Right lobe of liver (tissue), 4 donors: ENCODE measurements around the gene LRRC51.
"Not testable (repeated sequence)": the region's sequence is repeated elsewhere in the genome, so short reads cannot be mapped to it uniquely, and the experiment has no call there.

Experiments
- POLR2A ChIP-seq: fragments of 450-650 bp; IDR thresholded peaks from one replicate; pipeline ENCODE4 v1.6.1; 2017; ENCODE audit warnings: antibody characterized with exemption, mild to moderate bottlenecking
- TF ChIP-seq, protein P1 (sequence below), 4 donors: fragments of 200-600 bp in 3 of 4; fragments of 450-650 bp in 1 of 4; IDR thresholded peaks; one replicate each; pipeline versions ENCODE4 v1.5.1 to v1.8.0; 2016 to 2022; ENCODE audit warnings: antibody characterized with exemption in 4 of 4, mild to moderate bottlenecking in 2 of 4
- donor health status: DM: no; HTN: no; CAD: no.
- donor health status: DM: no; HTN: no; CAD: no.
- donor health status: DM: no; HTN: yes; CAD: no.

DNA sequence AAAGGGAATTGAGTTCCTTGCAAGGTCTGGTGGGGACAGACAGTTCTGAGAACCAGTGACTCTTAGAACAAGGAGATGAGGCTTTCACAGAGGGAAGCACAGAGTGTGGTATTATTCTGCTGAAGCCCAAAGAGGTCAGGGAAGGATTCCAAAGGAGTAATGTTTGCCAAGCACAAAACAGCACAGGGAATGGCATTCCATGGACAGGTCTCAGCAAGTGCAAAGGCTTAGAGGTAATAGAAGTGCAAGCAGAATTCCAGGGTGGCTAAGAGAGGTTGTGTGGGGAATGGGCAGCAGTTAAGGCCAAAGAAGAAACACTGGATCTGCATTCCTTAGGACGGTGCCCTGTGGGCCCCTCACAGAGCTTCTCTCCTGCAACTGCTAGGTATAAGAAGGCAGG lies 61.4 kb downstream of the LRRC51 start:
- TF ChIP-seq, protein P1, sequence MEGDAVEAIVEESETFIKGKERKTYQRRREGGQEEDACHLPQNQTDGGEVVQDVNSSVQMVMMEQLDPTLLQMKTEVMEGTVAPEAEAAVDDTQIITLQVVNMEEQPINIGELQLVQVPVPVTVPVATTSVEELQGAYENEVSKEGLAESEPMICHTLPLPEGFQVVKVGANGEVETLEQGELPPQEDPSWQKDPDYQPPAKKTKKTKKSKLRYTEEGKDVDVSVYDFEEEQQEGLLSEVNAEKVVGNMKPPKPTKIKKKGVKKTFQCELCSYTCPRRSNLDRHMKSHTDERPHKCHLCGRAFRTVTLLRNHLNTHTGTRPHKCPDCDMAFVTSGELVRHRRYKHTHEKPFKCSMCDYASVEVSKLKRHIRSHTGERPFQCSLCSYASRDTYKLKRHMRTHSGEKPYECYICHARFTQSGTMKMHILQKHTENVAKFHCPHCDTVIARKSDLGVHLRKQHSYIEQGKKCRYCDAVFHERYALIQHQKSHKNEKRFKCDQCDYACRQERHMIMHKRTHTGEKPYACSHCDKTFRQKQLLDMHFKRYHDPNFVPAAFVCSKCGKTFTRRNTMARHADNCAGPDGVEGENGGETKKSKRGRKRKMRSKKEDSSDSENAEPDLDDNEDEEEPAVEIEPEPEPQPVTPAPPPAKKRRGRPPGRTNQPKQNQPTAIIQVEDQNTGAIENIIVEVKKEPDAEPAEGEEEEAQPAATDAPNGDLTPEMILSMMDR (IDR thresholded peaks at IDR 0.05), result not testable (repeated sequence)
- TF ChIP-seq POLR2A, result not testable (repeated sequence)
